NCI-H2227 treated with DMSO at 0.1 percent for 48 hours (cell line): Measurements from ENCODE around the gene ITPRIP.

Experiments
- DNase-seq: peaks from one replicate; lab custom pipeline; 2025; lab: John Stamatoyannopoulos, UW

The ITPRIP gene

DNA sequence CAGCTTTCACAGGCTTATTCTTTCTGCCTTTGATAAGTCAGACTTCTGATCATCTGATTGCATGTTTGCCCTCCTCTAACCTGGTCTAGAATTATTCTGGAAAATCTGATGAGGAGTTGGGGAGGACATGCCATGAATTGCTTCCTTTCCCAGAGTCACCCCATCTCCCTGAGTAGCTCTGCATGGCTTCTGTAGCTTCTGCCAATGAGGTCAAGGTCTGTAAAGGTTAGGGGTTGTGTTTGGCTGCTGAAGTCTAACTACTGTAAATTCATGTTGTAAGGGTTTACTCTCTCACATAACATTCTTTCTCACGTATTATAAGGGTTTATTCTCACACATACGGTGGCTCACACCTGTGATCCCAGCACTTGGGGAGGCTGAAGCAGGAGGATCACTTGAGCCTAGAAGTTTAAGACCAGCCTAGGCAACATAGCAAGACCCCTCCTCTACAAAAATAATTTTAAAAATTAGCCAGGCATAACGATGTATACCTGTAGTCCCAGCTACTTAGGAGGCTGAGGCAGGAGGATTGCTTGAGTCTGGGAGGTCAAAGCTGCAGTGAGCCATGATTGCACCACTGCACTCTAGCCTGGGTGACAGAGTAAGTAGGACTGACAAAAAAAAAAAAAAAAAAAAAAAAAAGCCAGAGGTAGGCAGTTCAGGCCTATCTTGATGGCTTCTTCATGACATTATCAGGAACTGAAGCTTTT lies 58.6 kb downstream of the ITPRIP start:
- DNase-seq: no peak

DNA sequence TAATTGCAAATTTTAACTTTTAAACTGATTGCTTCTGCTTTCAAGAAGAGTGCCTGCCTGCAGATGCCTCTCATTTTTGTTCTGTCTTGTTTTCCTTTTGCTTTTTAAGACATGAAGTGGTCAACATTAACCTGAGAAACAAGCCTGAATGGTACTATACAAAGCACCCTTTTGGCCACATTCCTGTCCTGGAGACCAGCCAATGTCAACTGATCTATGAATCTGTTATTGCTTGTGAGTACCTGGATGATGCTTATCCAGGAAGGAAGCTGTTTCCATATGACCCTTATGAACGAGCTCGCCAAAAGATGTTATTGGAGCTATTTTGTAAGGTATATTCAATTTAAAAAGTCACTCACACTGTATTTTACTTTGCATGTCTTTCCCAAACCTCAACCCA lies 60.5 kb downstream of the ITPRIP start:
- no peak for DNase-seq

DNA sequence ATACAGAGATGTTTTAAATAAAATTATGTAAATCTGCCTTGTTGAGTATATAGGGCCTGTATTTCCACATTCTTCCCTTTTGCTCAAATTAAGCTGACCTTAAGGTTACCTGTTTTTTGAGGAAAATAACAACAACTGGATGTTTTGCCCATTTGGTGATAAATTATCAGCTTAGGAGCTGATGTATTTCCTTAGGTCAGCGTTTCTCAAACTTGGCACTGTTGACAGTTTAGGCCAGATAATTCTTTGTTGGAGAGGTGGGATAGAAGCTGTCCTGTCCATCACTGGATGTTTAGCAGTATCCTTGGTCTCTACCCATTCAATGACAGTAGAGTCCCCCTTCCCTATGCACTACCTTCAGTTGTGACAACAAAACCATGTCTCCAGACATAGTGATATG lies 62.1 kb downstream of the ITPRIP start:
- no peak for DNase-seq

DNA sequence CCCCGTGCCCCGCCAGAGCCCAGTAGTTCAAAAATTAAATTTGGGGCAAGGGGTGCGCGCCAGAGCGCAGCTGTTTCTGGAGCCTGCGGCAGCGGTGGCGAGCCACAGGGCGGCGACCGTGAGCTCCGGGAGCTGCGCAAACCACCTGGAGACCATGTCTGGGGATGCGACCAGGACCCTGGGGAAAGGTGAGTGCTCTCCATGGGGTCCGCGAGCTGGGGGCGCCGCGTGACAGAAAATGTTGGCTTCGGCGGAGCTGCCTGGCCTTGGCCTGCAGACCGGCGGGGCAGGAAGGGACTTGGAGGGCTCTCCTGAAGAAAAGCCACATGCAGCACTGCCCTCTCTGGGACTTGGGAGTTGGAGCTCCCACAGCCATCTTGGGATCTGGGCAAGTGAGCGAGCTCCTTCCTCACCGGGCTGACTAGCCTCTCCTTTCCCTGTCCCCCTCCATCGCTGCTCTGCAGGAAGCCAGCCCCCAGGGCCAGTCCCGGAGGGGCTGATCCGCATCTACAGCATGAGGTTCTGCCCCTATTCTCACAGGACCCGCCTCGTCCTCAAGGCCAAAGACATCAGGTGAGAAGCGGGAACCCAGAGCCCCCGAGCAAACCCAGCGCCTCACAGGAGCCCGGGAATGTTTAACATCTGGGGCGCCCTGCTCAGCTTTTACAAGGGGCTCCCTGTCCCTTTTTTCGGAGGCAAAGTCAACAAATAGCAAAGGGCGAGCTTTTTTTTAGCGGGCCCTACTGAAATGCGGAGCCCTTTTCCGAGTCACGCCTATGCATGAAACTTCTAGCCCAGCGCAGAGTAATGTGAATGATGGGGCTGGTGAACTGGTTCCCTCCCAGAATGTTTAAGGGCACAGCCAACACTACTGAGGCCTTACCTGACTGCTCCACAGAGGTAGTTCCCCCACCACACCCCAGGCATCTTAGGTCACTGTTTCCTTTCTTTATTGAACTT lies 63.2 kb downstream of the ITPRIP start:
- peak; percentile 3 for DNase-seq

DNA sequence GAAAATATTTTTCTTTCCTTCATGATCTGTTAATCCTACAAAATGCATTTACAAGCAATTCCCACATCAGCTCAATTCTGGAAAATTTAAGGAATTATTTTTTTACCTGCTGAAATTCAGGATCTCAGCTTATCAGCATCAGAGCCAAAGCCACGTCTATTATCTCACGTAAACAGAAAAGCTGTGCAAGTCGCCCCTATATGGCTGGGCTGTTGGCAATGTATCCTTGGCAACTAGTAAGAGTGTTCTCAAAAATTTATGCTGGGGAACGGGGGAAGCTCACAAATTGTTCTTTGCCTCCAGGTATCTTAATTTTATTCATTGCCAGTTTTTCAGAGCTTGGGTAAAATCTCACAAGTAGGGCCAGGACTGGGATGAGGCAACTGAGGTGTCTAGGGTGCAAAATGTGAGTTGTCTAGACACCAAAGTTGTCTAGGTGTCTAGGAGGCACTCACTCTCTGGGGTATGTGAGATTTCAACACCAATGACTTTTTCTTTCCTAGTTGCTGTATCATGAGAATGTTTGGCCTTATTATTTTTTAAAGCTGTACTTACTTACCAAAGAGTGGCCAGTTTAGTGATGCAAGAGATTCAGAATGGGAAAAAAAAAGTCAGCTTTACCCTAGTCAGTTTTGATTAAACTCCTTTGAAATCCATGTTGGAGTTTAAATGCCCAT lies 64.2 kb downstream of the ITPRIP start:
- no peak for DNase-seq

DNA sequence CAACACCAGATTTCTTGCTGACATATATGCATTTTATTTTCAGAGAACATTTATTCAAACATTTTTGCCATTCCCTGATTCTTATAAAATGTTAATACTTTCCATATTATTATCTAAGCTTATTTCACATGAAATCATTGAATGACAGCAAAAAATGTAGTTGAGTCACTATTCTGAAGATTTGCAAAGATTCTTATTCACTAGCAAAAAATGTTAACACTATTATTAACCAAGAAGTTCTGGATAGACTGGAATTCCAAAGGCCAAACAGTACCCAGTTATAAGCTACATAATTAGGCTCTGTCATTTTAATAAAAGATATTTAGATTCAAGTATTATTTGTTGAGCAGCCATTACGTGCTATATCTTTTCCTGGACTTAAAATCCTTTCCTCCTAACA lies 65.0 kb downstream of the ITPRIP start:
- no peak for DNase-seq

DNA sequence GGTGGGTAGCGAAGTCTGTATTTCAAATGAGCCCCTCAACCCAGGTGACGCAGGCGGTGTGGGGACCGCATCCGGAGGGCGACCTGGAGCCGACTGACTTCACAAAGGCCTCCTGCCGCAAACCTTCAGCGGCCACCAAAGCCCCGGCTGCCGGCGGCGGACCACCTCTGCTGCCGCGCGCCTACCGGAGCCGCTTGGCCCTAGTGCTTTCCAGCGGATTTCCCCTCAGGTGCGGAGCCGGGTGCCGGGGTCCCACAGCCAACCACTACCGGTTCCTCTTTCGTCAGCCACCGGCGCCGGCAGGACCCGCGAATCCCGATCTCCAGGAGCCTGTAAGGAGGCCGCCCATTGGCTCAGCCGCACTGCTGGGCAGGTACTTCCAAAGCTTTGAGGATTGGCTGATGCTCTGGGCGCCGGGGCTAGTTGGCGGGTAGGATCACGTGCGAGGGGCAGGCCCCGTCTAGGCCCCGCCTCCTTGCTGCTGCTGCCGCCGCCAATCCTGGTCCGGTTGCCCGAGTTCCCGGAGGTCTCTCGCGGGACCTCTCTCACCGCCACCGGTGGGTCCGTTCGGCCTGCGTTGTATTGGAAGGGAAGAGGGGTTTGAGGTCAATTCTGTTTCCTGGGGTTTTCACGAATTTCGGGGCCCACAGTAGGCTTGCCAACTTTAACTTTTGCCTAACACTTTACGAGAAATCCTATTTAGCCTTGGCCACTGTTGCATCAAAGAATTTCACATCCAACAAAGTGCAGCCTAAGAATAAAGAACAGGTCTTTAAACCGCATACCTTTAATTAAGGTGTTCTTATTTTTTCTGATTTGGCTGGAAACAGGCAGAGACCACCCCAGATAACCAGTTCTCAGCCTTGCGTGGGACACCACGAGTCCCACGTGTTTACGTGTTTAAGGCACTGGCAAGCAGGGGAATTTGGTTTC lies 69.3 kb downstream of the ITPRIP start, which contains the start of gene GSTO2:
Gene GSTO2 (plus strand): TSS at position 472 of the 933 bp plus-strand sequence. CDS start 5,732 bp downstream, outside the sequence.
- DNase-seq: peak; percentile 91

DNA sequence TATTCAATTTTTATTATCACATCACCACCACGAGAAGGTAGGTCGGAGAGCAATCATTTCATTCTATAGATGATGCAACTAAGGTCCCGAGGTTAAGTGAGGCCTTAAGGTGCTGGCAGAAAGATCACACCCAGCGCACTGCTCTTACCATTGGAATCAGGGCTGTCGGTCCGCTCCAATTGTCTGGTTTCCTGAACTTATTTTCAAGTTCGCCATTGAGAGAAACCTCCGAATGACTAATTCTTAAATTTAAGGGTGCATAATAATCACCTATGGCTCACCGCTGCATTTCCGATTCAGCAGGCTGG lies 69.9 kb downstream of the ITPRIP start:
- no peak for DNase-seq

DNA sequence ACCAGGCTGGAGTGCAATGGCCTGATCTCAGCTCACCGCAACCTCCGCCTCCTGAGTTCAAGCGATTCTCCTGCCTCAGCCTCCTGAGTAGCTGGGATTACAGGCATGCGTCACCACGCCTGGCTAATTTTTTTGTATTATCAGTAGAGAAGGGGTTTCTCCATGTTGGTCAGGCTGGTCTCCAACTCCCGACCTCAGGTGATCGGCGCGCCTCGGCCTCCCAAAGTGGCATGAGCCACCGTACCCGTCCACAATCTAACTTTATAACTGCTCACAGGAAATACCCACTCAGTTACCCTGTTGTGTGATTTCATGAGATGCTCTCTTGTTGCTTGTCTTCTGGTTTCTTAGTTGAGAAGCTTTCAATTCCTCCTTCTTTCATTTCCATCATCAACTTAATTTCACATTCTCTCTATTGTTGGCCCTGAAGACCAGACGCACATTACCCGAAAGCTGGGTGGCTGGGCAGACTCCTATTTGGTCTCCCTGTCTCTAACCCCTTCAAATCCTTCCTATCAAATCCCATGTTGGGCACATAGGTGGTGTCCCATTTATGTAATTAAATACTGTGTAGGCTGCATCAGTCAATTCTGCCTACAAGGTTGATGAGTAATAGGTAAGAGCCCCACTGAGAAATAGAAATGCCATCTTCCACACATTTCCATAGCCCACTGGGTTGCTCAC lies 70.4 kb downstream of the ITPRIP start:
- DNase-seq: no peak

DNA sequence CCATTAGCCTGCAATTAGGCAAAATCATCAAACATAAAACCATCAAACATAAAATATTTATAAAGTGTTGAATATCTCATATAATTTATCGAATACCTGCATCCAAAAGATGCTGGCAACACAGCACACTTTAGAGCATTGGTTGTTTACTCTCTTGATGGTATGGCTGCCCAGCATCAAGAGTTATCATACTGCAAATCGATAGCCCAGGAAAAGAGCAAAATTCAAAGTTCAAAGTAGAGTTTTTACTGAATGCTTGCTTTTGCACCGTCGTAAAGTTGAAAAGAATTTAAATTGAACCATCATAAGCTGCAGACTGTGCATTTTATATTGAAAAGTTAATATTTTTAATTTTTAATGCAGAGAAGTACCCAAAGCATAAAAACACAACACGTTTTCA lies 73.5 kb downstream of the ITPRIP start:
- DNase-seq: no peak

DNA sequence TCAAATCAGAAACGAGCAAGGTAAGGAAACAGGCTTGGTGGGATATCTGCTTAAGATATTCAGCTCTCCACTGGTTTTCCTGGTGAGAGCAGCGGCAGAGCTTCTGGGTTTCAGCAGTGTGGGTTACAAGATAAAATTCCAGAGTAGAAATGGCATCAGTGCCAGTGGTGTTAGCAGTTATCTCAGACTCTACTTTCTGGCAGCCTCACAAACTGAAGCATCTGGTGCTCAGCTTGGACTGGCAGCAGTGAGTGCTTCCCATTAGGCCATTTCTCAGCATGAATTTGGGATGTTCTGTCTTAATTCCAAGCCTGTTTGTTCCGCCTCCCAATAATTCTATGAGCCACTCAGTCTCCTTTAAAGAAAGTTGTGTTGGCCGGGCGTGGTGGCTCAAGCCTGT lies 76.2 kb downstream of the ITPRIP start:
- DNase-seq: no peak

DNA sequence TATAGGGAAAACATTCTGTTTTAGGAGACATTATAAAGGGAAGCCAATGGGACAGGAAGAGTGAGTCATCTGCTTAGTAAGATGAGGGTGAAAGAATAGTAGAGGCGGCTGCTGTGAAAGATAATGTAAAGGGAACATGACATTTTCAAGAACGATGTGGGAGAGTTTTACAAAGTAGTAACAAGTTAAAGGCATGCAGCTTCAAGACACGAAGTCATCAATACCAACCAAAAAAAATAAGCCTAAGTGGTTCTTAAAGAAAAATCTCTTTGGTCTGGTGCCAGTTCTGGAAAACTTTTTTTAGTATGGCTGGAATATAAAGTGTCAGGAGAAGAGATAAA lies 77.5 kb downstream of the ITPRIP start:
- no peak for DNase-seq

DNA sequence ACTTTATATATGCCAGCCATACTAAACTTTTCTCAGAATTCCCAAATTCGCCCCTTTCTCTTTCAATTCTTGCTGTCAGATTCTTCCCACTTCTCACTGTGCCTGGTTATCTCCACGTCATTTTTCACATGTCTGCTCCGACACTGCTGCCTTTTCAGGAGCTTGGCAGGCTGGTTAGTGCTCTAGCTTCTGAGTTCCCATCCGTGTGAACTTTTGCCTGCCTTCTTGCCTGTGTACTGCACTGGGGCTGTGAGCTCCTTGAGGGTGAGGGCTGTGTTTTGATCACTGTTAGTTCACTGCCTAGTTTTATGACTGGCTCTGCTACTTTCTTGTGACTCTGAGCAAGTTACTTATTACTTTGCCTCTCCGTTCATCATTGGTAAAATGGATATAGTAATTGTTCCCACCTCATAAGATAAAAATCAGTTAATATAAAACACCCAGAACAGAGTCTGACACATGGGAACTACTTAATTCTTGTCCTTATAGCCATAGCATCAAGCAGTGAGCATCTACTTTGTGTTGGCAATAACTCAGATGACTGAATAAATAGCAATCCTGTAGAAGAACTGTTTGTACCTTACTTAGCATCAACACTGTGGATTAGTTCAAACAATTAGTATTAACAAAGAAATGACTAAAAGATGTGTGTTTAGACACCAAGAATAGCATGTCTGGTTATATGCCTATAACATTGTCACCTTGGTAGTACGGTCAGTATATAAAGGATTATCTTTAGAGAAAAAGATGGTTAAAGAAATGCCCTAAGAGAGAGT lies 78.1 kb downstream of the ITPRIP start:
- DNase-seq: no peak
